GM23338 (cell line): ENCODE data around the gene ESRRA.

Experiments used
- CREB1 ChIP-seq: fragments of 250-450 bp; sonication (Bioruptor Pico); IDR thresholded peaks from 2 replicates; pipeline ENCODE4 v1.5.0; 2020; ENCODE audit warnings: low read depth, mild to moderate bottlenecking, moderate library complexity
- CTCF ChIP-seq, 2 experiments: fragments of 200-600 bp in 1 of 2; sonication (generic) in 1 of 2; conservative IDR thresholded peaks; 2 replicates each; pipeline versions ENCODE4 v1.5.1 to v1.6.1; 2016 to 2017; ENCODE audit warnings: antibody characterized with exemption in 2 of 2, low read depth in 2 of 2, mild to moderate bottlenecking in 2 of 2, moderate library complexity in 1 of 2
- ETS1 ChIP-seq: IDR thresholded peaks from 2 replicates; pipeline ENCODE4 v1.6.1; 2016; ENCODE audit warnings: antibody characterized with exemption
- EZH2 ChIP-seq: fragments of 200-600 bp; sonication (generic); IDR thresholded peaks from one replicate; pipeline ENCODE4 v1.8.0; 2017; ENCODE audit warnings: antibody characterized with exemption, mild to moderate bottlenecking, low read depth; ENCODE audit not compliant: unreplicated experiment
- EZH2phosphoT487 ChIP-seq: fragments of 200-600 bp; sonication (generic); IDR thresholded peaks from one replicate; pipeline ENCODE4 v1.8.1; 2018; ENCODE audit warnings: antibody characterized with exemption; ENCODE audit not compliant: unreplicated experiment
- JUNB ChIP-seq: IDR thresholded peaks from one replicate; pipeline ENCODE4 v1.6.1; 2016; ENCODE audit warnings: antibody characterized with exemption; ENCODE audit not compliant: unreplicated experiment
- NANOG ChIP-seq: IDR thresholded peaks from 2 replicates; pipeline ENCODE4 v1.6.1; 2016; ENCODE audit warnings: antibody characterized with exemption, borderline replicate concordance
- POLR2AphosphoS5 ChIP-seq: IDR thresholded peaks from 2 replicates; pipeline ENCODE4 v1.6.1; 2016; ENCODE audit warnings: antibody characterized with exemption, low read depth
- STAT1 ChIP-seq: IDR thresholded peaks from one replicate; pipeline ENCODE4 v1.6.1; 2016; ENCODE audit warnings: antibody characterized with exemption; ENCODE audit not compliant: unreplicated experiment
- ZNF114 ChIP-seq: fragments of 250-450 bp; sonication (Bioruptor Pico); IDR thresholded peaks from 2 replicates; pipeline ENCODE4 v1.5.0; 2020; ENCODE audit warnings: mild to moderate bottlenecking, moderate library complexity
- ZNF331 ChIP-seq: fragments of 250-450 bp; sonication (Bioruptor Pico); IDR thresholded peaks from 2 replicates; pipeline ENCODE4 v1.5.0; 2020; ENCODE audit warnings: low read depth, mild to moderate bottlenecking, moderate library complexity
- ZNF462 ChIP-seq: fragments of 250-450 bp; sonication (Bioruptor Pico); IDR thresholded peaks from 2 replicates; pipeline ENCODE4 v1.5.0; 2020; ENCODE audit warnings: mild to moderate bottlenecking, moderate library complexity
- TF ChIP-seq, protein P1 (sequence below): IDR thresholded peaks from one replicate; pipeline ENCODE4 v1.6.1; 2018; ENCODE audit warnings: antibody characterized with exemption; ENCODE audit not compliant: unreplicated experiment

DNA sequence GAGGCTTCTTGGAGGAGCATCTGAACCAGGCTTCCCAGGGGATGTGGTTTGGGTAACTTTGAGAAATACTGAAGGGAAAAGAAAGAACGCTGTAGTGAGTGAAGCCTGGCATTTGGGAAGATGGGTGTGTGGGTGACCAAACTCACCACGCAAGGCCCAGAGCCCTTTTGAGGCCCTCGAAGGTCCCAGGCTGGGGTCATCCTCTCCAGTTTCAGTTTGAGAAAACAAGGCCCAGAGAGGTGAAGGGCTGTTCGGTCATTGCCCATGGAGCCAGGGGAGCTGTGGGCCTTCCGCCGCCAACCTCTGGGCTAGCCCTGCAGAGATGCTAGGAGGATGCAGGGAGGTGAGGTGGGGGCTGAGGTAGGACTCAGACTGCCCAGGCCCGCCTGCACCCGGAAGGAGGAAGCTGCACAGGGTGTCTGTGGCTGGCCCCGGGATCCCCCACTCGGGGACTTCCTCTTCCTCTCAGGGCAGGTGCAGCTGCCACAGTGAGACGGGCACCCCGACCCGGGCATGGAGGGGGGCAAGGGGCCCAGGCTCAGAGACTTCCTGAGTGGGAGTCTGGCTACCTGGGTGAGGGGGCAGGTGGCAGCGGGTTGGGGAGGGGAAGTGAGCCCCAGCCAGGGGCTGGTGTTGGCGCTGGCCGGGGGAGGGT is 34.6 kb downstream of the ESRRA start, which contains the start of gene CCDC88B:
- TF ChIP-seq CTCF (conservative IDR thresholded peaks at IDR 0.05; ENCODE audit: low read depth in 2 of 2) (no peak), POLR2AphosphoS5 (no peak), EZH2 (no peak), ZNF331 (CRISPR knock-in tag) (no peak), CREB1 (no peak), EZH2phosphoT487 (no peak), NANOG (no peak), STAT1 (no peak), JUNB (no peak), ETS1 (no peak), ZNF114 (CRISPR knock-in tag) (no peak), ZNF462 (CRISPR knock-in tag) (no peak)
- TF ChIP-seq, protein P1, sequence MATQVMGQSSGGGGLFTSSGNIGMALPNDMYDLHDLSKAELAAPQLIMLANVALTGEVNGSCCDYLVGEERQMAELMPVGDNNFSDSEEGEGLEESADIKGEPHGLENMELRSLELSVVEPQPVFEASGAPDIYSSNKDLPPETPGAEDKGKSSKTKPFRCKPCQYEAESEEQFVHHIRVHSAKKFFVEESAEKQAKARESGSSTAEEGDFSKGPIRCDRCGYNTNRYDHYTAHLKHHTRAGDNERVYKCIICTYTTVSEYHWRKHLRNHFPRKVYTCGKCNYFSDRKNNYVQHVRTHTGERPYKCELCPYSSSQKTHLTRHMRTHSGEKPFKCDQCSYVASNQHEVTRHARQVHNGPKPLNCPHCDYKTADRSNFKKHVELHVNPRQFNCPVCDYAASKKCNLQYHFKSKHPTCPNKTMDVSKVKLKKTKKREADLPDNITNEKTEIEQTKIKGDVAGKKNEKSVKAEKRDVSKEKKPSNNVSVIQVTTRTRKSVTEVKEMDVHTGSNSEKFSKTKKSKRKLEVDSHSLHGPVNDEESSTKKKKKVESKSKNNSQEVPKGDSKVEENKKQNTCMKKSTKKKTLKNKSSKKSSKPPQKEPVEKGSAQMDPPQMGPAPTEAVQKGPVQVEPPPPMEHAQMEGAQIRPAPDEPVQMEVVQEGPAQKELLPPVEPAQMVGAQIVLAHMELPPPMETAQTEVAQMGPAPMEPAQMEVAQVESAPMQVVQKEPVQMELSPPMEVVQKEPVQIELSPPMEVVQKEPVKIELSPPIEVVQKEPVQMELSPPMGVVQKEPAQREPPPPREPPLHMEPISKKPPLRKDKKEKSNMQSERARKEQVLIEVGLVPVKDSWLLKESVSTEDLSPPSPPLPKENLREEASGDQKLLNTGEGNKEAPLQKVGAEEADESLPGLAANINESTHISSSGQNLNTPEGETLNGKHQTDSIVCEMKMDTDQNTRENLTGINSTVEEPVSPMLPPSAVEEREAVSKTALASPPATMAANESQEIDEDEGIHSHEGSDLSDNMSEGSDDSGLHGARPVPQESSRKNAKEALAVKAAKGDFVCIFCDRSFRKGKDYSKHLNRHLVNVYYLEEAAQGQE: no peak
